Measurements from ENCODE around the gene DLX5. TPM values are rescaled to one million over a fixed set of nuclear protein-coding genes. Genes with fewer than 3 reads are reported as not detected.

The DLX5 gene
- total and polyA plus RNA-seq, 2 of the 4 experiments (the other 2 are of a cell fraction): not detected

DNA sequence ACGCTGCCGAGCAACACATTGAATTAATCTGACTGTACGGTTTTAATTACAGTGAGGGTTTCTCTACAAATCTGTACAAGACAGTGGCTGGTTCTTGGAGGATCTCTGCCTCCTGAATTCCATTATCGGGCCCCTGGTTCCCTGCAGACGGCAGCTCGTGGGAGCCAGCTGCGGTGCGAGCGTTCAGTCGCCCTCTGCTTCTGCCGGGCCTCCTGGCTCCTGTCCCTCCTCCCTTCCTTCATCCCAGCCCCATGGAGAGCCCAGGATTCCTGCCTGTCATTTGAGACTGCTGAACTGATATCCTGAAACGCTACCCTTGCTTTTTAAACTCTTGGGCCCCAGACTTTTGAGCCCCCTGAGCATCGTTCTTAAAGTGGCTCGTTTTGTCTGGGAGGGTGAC is 25.9 kb downstream of the DLX5 start:
- H2BK20ac ChIP-seq (ENCODE audit: low read depth, low read length): no peak overlapping the region
- no peaks in the 10 kb centered on the region for H4K20me1 ChIP-seq (ENCODE audit: insufficient read depth, low read length)
- H3K14ac ChIP-seq (replicated peaks; ENCODE audit: low read depth, low read length): no peak overlapping the region
- ChIA-PET POLR2A (ENCODE audit: unreplicated experiment) (no interaction called here), CTCF (no interaction called here)
- no peak overlapping the region for H3K27ac ChIP-seq (ENCODE audit: insufficient read depth, low read length)
- no peak overlapping the region for H2AK9ac ChIP-seq (replicated peaks; ENCODE audit: low read depth, low read length, poor library complexity)
- intact Hi-C loops (cut with micrococcal nuclease): no loop called here
- H3K9ac ChIP-seq (ENCODE audit: low read depth, low read length): no peak overlapping the region
- H3K36me3 ChIP-seq (ENCODE audit: control insufficient read depth, insufficient read depth, low read length): no peaks in the 10 kb centered on the region
- H3K79me1 ChIP-seq (ENCODE audit: low read depth in 1 of 2, low read length in 2 of 2): no peaks in the 10 kb centered on the region
- no peak overlapping the region for H3K23ac ChIP-seq (ENCODE audit: low read depth, low read length)
- no peak overlapping the region for H4K5ac ChIP-seq (ENCODE audit: low read depth, low read length)
- H4K91ac ChIP-seq (ENCODE audit: insufficient read depth, low read depth, low read length): no peak overlapping the region
- no peaks in the 10 kb centered on the region for H3K9me1 ChIP-seq (ENCODE audit: insufficient read depth, low read length)
- peaks cover 2% of the 10 kb centered on the region for H3K9me3 ChIP-seq (ENCODE audit: control insufficient read depth, insufficient read depth, low read length)
- H3K4me2 ChIP-seq (ENCODE audit: low read depth, low read length): no peak overlapping the region
- no peaks in the 10 kb centered on the region for H3K4me1 ChIP-seq (ENCODE audit: control insufficient read depth, insufficient read depth, low read length)
- dilution Hi-C loops (cut with HindIII; ENCODE audit: low sequenced_read_pairs, unreplicated experiment): no loop called here
- ATAC-seq (ENCODE audit: low read depth) (no peak), DNase-seq (no peak)
- H3K4me3 ChIP-seq (ENCODE audit: insufficient read depth, low read depth, low read length): no peak overlapping the region
- no peak overlapping the region for H4K8ac ChIP-seq (ENCODE audit: low read depth in 2 of 2, low read length in 2 of 2)
- no peak overlapping the region for H3K18ac ChIP-seq (ENCODE audit: low read depth, low read length)
- TF ChIP-seq RFX5 (IDR thresholded peaks at IDR 0.05; ENCODE audit: low read depth, low read length): no peak
- TF ChIP-seq, protein P1, sequence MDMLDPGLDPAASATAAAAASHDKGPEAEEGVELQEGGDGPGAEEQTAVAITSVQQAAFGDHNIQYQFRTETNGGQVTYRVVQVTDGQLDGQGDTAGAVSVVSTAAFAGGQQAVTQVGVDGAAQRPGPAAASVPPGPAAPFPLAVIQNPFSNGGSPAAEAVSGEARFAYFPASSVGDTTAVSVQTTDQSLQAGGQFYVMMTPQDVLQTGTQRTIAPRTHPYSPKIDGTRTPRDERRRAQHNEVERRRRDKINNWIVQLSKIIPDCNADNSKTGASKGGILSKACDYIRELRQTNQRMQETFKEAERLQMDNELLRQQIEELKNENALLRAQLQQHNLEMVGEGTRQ (IDR thresholded peaks at IDR 0.05; ENCODE audit: low read depth, low read length): no peak
- no peak for TF ChIP-seq FOS (IDR thresholded peaks at IDR 0.05; ENCODE audit: low read depth, low read length)
- TF ChIP-seq, protein P2, sequence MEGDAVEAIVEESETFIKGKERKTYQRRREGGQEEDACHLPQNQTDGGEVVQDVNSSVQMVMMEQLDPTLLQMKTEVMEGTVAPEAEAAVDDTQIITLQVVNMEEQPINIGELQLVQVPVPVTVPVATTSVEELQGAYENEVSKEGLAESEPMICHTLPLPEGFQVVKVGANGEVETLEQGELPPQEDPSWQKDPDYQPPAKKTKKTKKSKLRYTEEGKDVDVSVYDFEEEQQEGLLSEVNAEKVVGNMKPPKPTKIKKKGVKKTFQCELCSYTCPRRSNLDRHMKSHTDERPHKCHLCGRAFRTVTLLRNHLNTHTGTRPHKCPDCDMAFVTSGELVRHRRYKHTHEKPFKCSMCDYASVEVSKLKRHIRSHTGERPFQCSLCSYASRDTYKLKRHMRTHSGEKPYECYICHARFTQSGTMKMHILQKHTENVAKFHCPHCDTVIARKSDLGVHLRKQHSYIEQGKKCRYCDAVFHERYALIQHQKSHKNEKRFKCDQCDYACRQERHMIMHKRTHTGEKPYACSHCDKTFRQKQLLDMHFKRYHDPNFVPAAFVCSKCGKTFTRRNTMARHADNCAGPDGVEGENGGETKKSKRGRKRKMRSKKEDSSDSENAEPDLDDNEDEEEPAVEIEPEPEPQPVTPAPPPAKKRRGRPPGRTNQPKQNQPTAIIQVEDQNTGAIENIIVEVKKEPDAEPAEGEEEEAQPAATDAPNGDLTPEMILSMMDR (conservative IDR thresholded peaks at IDR 0.05; ENCODE audit: low read depth, low read length): no peak
- no peak for TF ChIP-seq MAFK (IDR thresholded peaks at IDR 0.05; ENCODE audit: low read depth, low read length)
- no peak for TF ChIP-seq NFE2L2 (IDR thresholded peaks at IDR 0.05; ENCODE audit: low read depth, low read length)
- no peak for TF ChIP-seq MXI1 (IDR thresholded peaks at IDR 0.05; ENCODE audit: borderline replicate concordance, low read depth, low read length)
- no peak for TF ChIP-seq BHLHE40 (IDR thresholded peaks at IDR 0.05; ENCODE audit: low read depth, low read length)
- TF ChIP-seq CHD1 (IDR thresholded peaks at IDR 0.05; ENCODE audit: low read depth, low read length): no peak
- no peak overlapping the region for H2AK5ac ChIP-seq (ENCODE audit: low read depth, low read length)
- no TSS peak for BruUV-seq (replicated peaks)
- no peak overlapping the region for H2AFZ ChIP-seq (replicated peaks; ENCODE audit: low read length, poor library complexity)
- peaks cover 73% of the 10 kb centered on the region for H3K27me3 ChIP-seq (ENCODE audit: control insufficient read depth, insufficient read depth, low read length)
- WGBS, 2 experiments (ENCODE audit: extremely low coverage in 2 of 2, insufficient read length in 1 of 2): 0% methylated on average over 1 of the region's 14 CpGs; no CpG with 5 or more reads in 1 of the 2 experiments
- H3K4ac ChIP-seq (ENCODE audit: low read depth, low read length): no peak overlapping the region
- in situ Hi-C loops (cut with MboI; ENCODE audit: low sequenced_read_pairs): no loop called here
- H2BK120ac ChIP-seq (ENCODE audit: low read depth, low read length): no peak overlapping the region
- no peak overlapping the region for H2BK5ac ChIP-seq (ENCODE audit: low read depth, low read length, poor library complexity, severe bottlenecking)
- no peak overlapping the region for H3K56ac ChIP-seq (ENCODE audit: extremely low read depth, insufficient read depth, low read length)
- H2BK15ac ChIP-seq (ENCODE audit: low read depth, low read length): no peak overlapping the region

Measured in IMR-90 (cell line).